DND-41 (cell line): ENCODE results near the gene MAP4.

Experiments used
- ATAC-seq: fragments of 200-7000 bp; cut with Tn5 transposase; 3 replicates; pipeline ENCODE4 v1.9.1; 2021; ENCODE audit warnings: low read depth; ENCODE audit not compliant: insufficient read depth
- DNase-seq: peaks from one replicate; pipeline ENCODE4 v3.0.0-alpha.2; 2020
- H2AFZ ChIP-seq: 2 replicates; pipeline ENCODE4 v1.6.0; 2012; ENCODE audit warnings: low read depth, low read length
- H3K27ac ChIP-seq: 2 replicates; pipeline ENCODE4 v1.5.1; 2012; ENCODE audit warnings: low read length, inconsistent platforms
- H3K27me3 ChIP-seq: fragments of 200-600 bp; sonication (generic); 2 replicates; pipeline ENCODE4 v1.6.0; 2012; ENCODE audit warnings: low read length, mild to moderate bottlenecking, inconsistent platforms; ENCODE audit not compliant: insufficient read depth, poor library complexity
- H3K36me3 ChIP-seq: 2 replicates; pipeline ENCODE4 v1.5.1; 2012; ENCODE audit warnings: low read length, inconsistent platforms; ENCODE audit not compliant: insufficient read depth
- H3K4me1 ChIP-seq: 2 replicates; pipeline ENCODE4 v1.5.1; 2012; ENCODE audit warnings: mild to moderate bottlenecking, low read length; ENCODE audit not compliant: insufficient read depth
- H3K4me2 ChIP-seq: 2 replicates; pipeline ENCODE4 v1.6.0; 2012; ENCODE audit warnings: mild to moderate bottlenecking, moderate library complexity, low read length, inconsistent platforms; ENCODE audit not compliant: insufficient read depth
- H3K4me3 ChIP-seq, 2 experiments: fragments of 200-600 bp in 1 of 2; shearing (Covaris generic) in 1 of 2; 2 replicates each; pipeline ENCODE4 v1.5.1; 2012 to 2016; ENCODE audit warnings: inconsistent platforms in 2 of 2, low read length in 2 of 2, mild to moderate bottlenecking in 2 of 2, low read depth in 1 of 2, moderate library complexity in 1 of 2
- H3K79me2 ChIP-seq: 2 replicates; pipeline ENCODE4 v1.6.0; 2012; ENCODE audit warnings: low read length, inconsistent platforms; ENCODE audit not compliant: insufficient read depth
- H3K9ac ChIP-seq: 2 replicates; pipeline ENCODE4 v1.6.0; 2012; ENCODE audit warnings: low read depth, mild to moderate bottlenecking, inconsistent platforms, low read length, moderate library complexity
- H3K9me3 ChIP-seq: 2 replicates; pipeline ENCODE4 v1.5.1; 2012; ENCODE audit warnings: low read length, moderate library complexity, mild to moderate bottlenecking, inconsistent platforms; ENCODE audit not compliant: insufficient read depth, severe bottlenecking
- H4K20me1 ChIP-seq: 2 replicates; pipeline ENCODE4 v1.6.0; 2012; ENCODE audit warnings: low read length; ENCODE audit not compliant: insufficient read depth
- CTCF ChIP-seq: IDR thresholded peaks from 2 replicates; pipeline ENCODE4 v1.5.1; 2012; ENCODE audit warnings: borderline replicate concordance, low read length, moderate library complexity, mild to moderate bottlenecking; ENCODE audit not compliant: poor library complexity, severe bottlenecking; ENCODE audit errors: extremely low read depth
- EZH2 ChIP-seq: IDR thresholded peaks from 3 replicates; pipeline ENCODE4 v1.6.1; 2012; ENCODE audit warnings: borderline replicate concordance, low read depth, mild to moderate bottlenecking, moderate library complexity, low read length, inconsistent platforms; ENCODE audit not compliant: severe bottlenecking

Gene MAP4

GRCh38 chr3:48026098-48026497, 9.9 kb upstream of the MAP4 start:
- H3K4me2 ChIP-seq: no peak overlapping the region
- peaks cover 12% of the 10 kb centered on the region; the same call in 1 of the 2 replicates for H4K20me1 ChIP-seq
- H3K36me3 ChIP-seq: no peaks in the 10 kb centered on the region
- H3K79me2 ChIP-seq: peaks cover 70% of the 10 kb centered on the region
- no peaks in the 10 kb centered on the region for H3K4me1 ChIP-seq
- no peak overlapping the region for H3K4me3 ChIP-seq
- no peaks in the 10 kb centered on the region for H3K27me3 ChIP-seq
- no peak overlapping the region for H3K9ac ChIP-seq
- no peak overlapping the region for H2AFZ ChIP-seq
- no peak overlapping the region for H3K27ac ChIP-seq
- DNase-seq (no peak), ATAC-seq (no peak)
- no peaks in the 10 kb centered on the region for H3K9me3 ChIP-seq
- TF ChIP-seq CTCF (no peak), EZH2 (no peak)

- Histone ChIP-seq H3K4me1 (no peaks in the 10 kb centered on the region), H3K27me3 (no peaks in the 10 kb centered on the region), H3K27ac (no peak overlapping the region), H3K79me2 (peaks cover 63% of the 10 kb centered on the region), H3K9me3 (no peaks in the 10 kb centered on the region), H3K4me3 (no peak overlapping the region), H3K36me3 (no peaks in the 10 kb centered on the region), H3K4me2 (no peak overlapping the region), H2AFZ (no peak overlapping the region), H4K20me1 (peaks cover 14% of the 10 kb centered on the region; the same call in 1 of the 2 replicates), H3K9ac (no peak overlapping the region)
- DNase-seq (no peak), ATAC-seq (no peak)
- TF ChIP-seq EZH2 (no peak), CTCF (no peak)
These were observed 8.2 kb upstream of the MAP4 start for GRCh38 chr3:48024401-48024800.

- Histone ChIP-seq H3K36me3 (no peaks in the 10 kb centered on the region), H3K9me3 (no peaks in the 10 kb centered on the region), H2AFZ (no peak overlapping the region), H3K4me1 (peaks cover under 1% of the 10 kb centered on the region), H3K4me2 (no peak overlapping the region), H3K9ac (no peak overlapping the region), H4K20me1 (peaks cover 14% of the 10 kb centered on the region; the same call in 1 of the 2 replicates), H3K4me3 (no peak overlapping the region), H3K27ac (no peak overlapping the region), H3K27me3 (no peaks in the 10 kb centered on the region), H3K79me2 (peaks cover 58% of the 10 kb centered on the region)
- ATAC-seq (no peak), DNase-seq (no peak)
- no peak for TF ChIP-seq EZH2
- no peak for TF ChIP-seq CTCF
These were observed 7.2 kb upstream of the MAP4 start for GRCh38 chr3:48023377-48023776.

- H3K27ac ChIP-seq: no peak overlapping the region
- peaks cover 57% of the 10 kb centered on the region for H3K79me2 ChIP-seq
- no peak overlapping the region for H3K4me3 ChIP-seq
- H3K9me3 ChIP-seq: no peaks in the 10 kb centered on the region
- peaks cover 12% of the 10 kb centered on the region; the same call in 1 of the 2 replicates for H4K20me1 ChIP-seq
- H2AFZ ChIP-seq: no peak overlapping the region
- TF ChIP-seq EZH2: no peak
- TF ChIP-seq CTCF: no peak
- no peak overlapping the region for H3K4me2 ChIP-seq
- H3K27me3 ChIP-seq: no peaks in the 10 kb centered on the region
- no peaks in the 10 kb centered on the region for H3K36me3 ChIP-seq
- ATAC-seq: no peak
- peaks cover 12% of the 10 kb centered on the region for H3K4me1 ChIP-seq
- no peak overlapping the region for H3K9ac ChIP-seq
- no peak for DNase-seq
These were observed 6.0 kb upstream of the MAP4 start for GRCh38 chr3:48022178-48022577.
